Naive thymus-derived CD4-positive, alpha-beta T cell (primary cell): ENCODE results near the gene CACNA2D2. TPM values are rescaled to one million over a fixed set of nuclear protein-coding genes. Genes with fewer than 3 reads are reported as not detected.

Experiments
- ATAC-seq: fragments of 150-1000 bp; cut with Tn5 transposase; 2 replicates; pipeline ENCODE4 v1.10.0; 2021; ENCODE audit warnings: mild to moderate bottlenecking, moderate library complexity
- CTCF ChIA-PET: fragments of 350-600 bp; sonication (Branson Sonifier 250); formaldehyde crosslinking; loops from one replicate; lab custom pipeline; 2021; ENCODE audit warnings: antibody characterized with exemption; lab: Charles Lee
- POLR2A ChIA-PET: fragments of 350-600 bp; sonication (Branson Sonifier 250); formaldehyde crosslinking; loops from one replicate; lab custom pipeline; 2021; ENCODE audit warnings: antibody characterized with exemption, inconsistent platforms; lab: Charles Lee
- DNase-seq, 9 donors: peaks; one replicate each; pipeline versions ENCODE4 v3.0.0 to v3.0.0-alpha.2; 2020 to 2022; ENCODE audit warnings: mixed read lengths in 1 of 9
- H3K27ac ChIP-seq: one replicate; pipeline ENCODE4 v1.7.0; 2013; ENCODE audit warnings: mild to moderate bottlenecking, low read depth, low read length, moderate library complexity
- H3K27me3 ChIP-seq, 2 donors: one replicate each; pipeline ENCODE4 v1.7.0; 2013; ENCODE audit warnings: low read length in 2 of 2, mild to moderate bottlenecking in 2 of 2, moderate library complexity in 2 of 2; ENCODE audit not compliant: control insufficient read depth in 2 of 2, insufficient read depth in 2 of 2
- H3K36me3 ChIP-seq, 3 experiments: 1 replicate in 2 of 3; 2 replicates in 1 of 3; pipeline ENCODE4 v1.7.0; 2013; ENCODE audit warnings: low read length in 3 of 3, mild to moderate bottlenecking in 3 of 3, moderate library complexity in 1 of 3; ENCODE audit not compliant: insufficient read depth in 3 of 3, control insufficient read depth in 2 of 3
- H3K4me1 ChIP-seq, 2 donors: one replicate each; pipeline ENCODE4 v1.7.0; 2013; ENCODE audit warnings: low read length in 2 of 2, mild to moderate bottlenecking in 2 of 2, moderate library complexity in 1 of 2; ENCODE audit not compliant: control insufficient read depth in 2 of 2, insufficient read depth in 2 of 2
- H3K4me3 ChIP-seq: 2 replicates; pipeline ENCODE4 v1.7.0; 2013; ENCODE audit warnings: mild to moderate bottlenecking, low read length
- H3K9me3 ChIP-seq, 3 experiments: 1 replicate in 2 of 3; 2 replicates in 1 of 3; pipeline ENCODE4 v1.7.0; 2013; ENCODE audit warnings: low read length in 3 of 3; ENCODE audit not compliant: control insufficient read depth in 2 of 3
- H3K27ac Mint-ChIP-seq, 9 donors: one replicate each; pipeline ENCODE4 v1.8.0; 2020 to 2022; ENCODE audit warnings: mixed read lengths in 9 of 9, mild to moderate bottlenecking in 8 of 9, moderate library complexity in 5 of 9, inconsistent platforms in 2 of 9
- H3K27me3 Mint-ChIP-seq, 5 donors: one replicate each; pipeline ENCODE4 v1.8.0; 2021 to 2022; ENCODE audit warnings: mixed read lengths in 5 of 5, mild to moderate bottlenecking in 1 of 5
- H3K36me3 Mint-ChIP-seq, 5 donors: one replicate each; pipeline ENCODE4 v1.8.0; 2020 to 2022; ENCODE audit warnings: mixed read lengths in 5 of 5, mild to moderate bottlenecking in 3 of 5, inconsistent platforms in 1 of 5
- H3K4me1 Mint-ChIP-seq, 7 donors: one replicate each; pipeline ENCODE4 v1.8.0; 2020 to 2022; ENCODE audit warnings: mixed read lengths in 7 of 7, mild to moderate bottlenecking in 3 of 7, inconsistent platforms in 1 of 7
- H3K4me3 Mint-ChIP-seq, 10 donors: one replicate each; pipeline ENCODE4 v1.8.0; 2020 to 2022; ENCODE audit warnings: mild to moderate bottlenecking in 10 of 10, mixed read lengths in 10 of 10, moderate library complexity in 6 of 10, inconsistent platforms in 2 of 10
- H3K9me3 Mint-ChIP-seq, 11 donors: one replicate each; pipeline ENCODE4 v1.8.0; 2020 to 2022; ENCODE audit warnings: mixed read lengths in 11 of 11, mild to moderate bottlenecking in 4 of 11, inconsistent platforms in 1 of 11, moderate library complexity in 1 of 11
- intact Hi-C, 2 donors: fragments of 100-400 bp; cut with micrococcal nuclease; formaldehyde crosslinking; loops; one replicate each; pipeline ENCODE4 v1.15.1; 2023
- polyA plus RNA-seq, 2 donors: library from polyadenylated mRNA; unstranded; fragments of 300-500 nt; fragmentation: Illumina TruSeq; gene quantifications; one replicate each; pipeline ENCODE4 v1.2.3, GENCODE V29; 2021
- total RNA-seq, 6 experiments: library from RNA in 5 of 6; stranded (reverse) in 5 of 6; gene quantifications; 1 replicate in 5 of 6; 2 replicates in 1 of 6; pipeline ENCODE4 v1.2.3 and lab custom pipeline; 2021 to 2026

Gene CACNA2D2
- total RNA-seq (1 to 10 TPM in 4 of 5 experiments, under 1 TPM in 1; 0.97 to 6.2 (median 2.5) TPM), polyA plus RNA-seq (under 1 TPM; 0.32 to 0.38 TPM), total RNA-seq (lab: John Stamatoyannopoulos, UW) (4.4 reads per million, percentile 22 among the genes with 10 or more reads in this experiment)

DNA sequence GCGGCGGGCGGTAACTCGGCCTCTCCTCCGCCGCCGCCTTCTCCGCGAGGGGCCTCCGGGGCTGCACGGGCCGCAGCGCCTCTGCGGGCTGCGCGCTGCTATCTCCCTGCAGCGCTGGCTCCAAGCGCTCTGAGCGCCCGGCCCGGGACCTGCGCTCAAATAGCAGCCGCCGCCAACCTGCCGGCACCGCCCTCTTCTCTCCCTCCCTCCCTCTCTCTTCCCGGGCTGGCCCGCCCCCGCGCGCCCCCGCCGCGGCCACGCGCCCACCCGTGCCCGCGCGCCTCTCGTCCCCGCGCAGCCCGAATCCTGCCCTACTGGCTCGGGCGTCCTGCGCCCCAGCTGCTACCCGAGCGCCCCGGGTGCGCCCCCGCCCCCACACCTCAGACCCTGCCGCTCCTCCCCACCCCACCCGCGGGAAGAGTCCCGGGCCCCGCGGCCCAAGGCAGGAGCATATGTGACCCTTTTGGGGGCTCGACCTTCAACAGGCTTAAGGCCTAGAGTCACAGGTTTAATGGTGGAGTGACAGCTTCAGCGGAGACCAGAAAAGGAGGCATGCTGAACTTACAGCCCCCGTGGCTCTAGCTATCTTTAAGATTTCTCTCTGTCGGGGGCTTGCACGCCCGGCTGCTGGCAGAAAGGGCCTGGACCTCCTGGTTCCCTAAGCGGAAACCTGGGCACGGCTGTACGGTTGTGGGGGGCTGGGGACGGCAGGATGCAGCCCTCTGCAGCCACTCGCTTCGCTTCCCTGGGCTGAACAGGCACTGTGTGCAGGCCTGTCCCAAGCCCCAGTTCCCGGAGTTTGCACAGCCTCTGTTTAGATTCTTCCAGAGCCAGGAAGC, at the start of gene CACNA2D2:
TSS of gene CACNA2D2 (minus strand) at position 131 of the 839 bp plus-strand sequence. CDS start 211 bp downstream, outside the sequence.
- H3K9me3 ChIP-seq: no peaks in the 10 kb centered on the region
- CTCF ChIA-PET: no interaction called here
- no peaks in the 10 kb centered on the region for H3K36me3 Mint-ChIP-seq
- ATAC-seq (peak; percentile 94), DNase-seq (peak; percentile 54 to 79 (median 74))
- peaks cover 0 to 5% of the 10 kb centered on the region in 2 donors for H3K27me3 ChIP-seq
- peak within 1 kb of the TSS; percentile 44 for H3K4me3 ChIP-seq
- H3K4me1 ChIP-seq: peaks cover 0 to 5% of the 10 kb centered on the region in 2 donors
- POLR2A ChIA-PET: interaction anchor here (0.5 to 1.0 kb wide), 5 partner anchors 40 to 141 kb away, joined by 3 to 5 read pairs (median 4); no protein-coding TSS in a partner anchor
- no peaks in the 10 kb centered on the region for H3K9me3 Mint-ChIP-seq
- peak within 1 kb of the TSS; percentile 37 to 85 (median 76) for H3K4me3 Mint-ChIP-seq
- H3K27ac Mint-ChIP-seq: peak within 1 kb of the TSS in 5 of 9 donors; percentile 19 to 71 (median 43)
- H3K36me3 ChIP-seq: no peaks in the 10 kb centered on the region
- peaks cover 0 to 15% (median 10%) of the 10 kb centered on the region in 7 donors for H3K4me1 Mint-ChIP-seq
- intact Hi-C loops: loop anchor here in 1 of 2 donors (1.0 to 5.0 kb wide), 5 partner anchors 53 to 139 kb away; partner anchors contain the start of genes C3orf18 and CISH
- H3K27me3 Mint-ChIP-seq: peaks cover 11 to 56% (median 21%) of the 10 kb centered on the region in 5 donors
- H3K27ac ChIP-seq: peak within 1 kb of the TSS; percentile 45

DNA sequence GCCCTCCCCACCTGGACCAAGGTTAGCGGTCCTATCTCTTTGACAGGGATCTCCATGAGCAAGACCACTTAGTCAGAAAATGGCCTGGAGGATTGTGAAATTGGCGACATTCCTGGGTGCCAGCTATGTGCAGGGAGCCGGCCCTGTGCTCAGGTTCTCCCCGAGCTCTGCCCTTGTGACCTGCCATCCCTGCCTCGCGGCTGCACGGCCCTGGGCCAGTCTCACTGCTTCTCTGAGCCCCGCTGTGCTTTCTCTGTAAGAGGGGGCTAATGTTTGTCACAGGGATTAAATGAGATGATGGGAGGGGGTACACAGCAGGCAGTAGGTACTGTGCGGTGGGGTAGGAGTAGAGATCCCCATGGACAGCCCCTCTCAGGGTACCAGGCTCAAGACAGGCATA, 49.2 kb upstream of the CACNA2D2 start:
- Mint-ChIP-seq H3K27me3 (no peaks in the 10 kb centered on the region), H3K4me3 (no peak overlapping the region), H3K36me3 (no peaks in the 10 kb centered on the region), H3K9me3 (no peaks in the 10 kb centered on the region), H3K4me1 (peaks cover 0 to 20% (median 0%) of the 10 kb centered on the region in 7 donors), H3K27ac (no peak overlapping the region)
- ChIA-PET CTCF (interaction anchor here (1.2 kb wide), 1 partner anchor 64 kb away, joined by 5 read pairs; no protein-coding TSS in a partner anchor), POLR2A (no interaction called here)
- Histone ChIP-seq H3K4me3 (no peak overlapping the region), H3K4me1 (no peaks in the 10 kb centered on the region), H3K36me3 (no peaks in the 10 kb centered on the region), H3K27ac (no peak overlapping the region), H3K27me3 (no peaks in the 10 kb centered on the region), H3K9me3 (no peaks in the 10 kb centered on the region)
- ATAC-seq (no peak), DNase-seq (no peak)
- intact Hi-C loops: loop anchor here in 1 of 2 donors (5.0 kb wide), 1 partner anchor 35 kb away; no protein-coding TSS in a partner anchor

DNA sequence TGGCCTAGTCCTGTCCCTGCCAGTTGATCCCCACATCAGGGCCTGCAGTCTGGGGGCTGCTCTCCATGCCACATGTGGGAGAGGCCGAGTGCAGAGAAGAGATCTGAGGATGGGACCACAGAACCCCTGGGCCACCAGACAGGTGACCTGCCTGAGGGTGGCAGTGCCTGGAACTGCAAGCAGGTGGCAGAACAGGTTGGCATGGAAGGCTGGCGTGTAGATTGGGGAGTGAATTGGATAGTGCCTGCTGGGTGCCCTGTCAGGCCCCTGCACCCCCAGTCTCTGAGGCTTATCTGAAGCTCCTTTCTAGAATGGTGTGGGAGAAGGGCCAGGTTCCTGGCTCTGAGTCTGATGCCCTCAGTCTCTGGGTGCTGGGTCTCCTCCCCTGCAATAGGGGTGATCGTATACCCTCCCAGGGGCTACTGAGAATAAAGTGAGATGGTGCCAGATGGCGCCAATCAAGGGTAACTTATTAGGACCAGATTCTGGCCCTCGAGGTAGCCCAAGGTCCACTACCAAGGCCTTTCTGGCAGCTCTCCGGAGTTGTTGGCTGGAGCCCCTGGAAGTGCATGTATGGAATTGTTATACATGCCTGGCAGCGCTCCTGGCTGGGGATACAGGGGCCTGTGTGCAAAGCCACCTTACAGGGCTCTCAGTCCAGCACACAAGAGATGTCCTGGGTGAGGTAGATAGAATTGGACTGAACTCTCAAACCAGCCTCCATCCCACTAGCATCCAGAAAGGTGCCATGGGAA, 48.4 kb upstream of the CACNA2D2 start:
- Mint-ChIP-seq H3K4me3 (no peak overlapping the region), H3K27ac (no peak overlapping the region), H3K9me3 (no peaks in the 10 kb centered on the region), H3K4me1 (peaks cover 0 to 20% (median 0%) of the 10 kb centered on the region in 7 donors), H3K36me3 (no peaks in the 10 kb centered on the region), H3K27me3 (no peaks in the 10 kb centered on the region)
- no peak for DNase-seq
- ATAC-seq: no peak
- Histone ChIP-seq H3K9me3 (no peaks in the 10 kb centered on the region), H3K36me3 (no peaks in the 10 kb centered on the region), H3K27ac (no peak overlapping the region), H3K4me3 (no peak overlapping the region), H3K4me1 (no peaks in the 10 kb centered on the region), H3K27me3 (no peaks in the 10 kb centered on the region)
- ChIA-PET POLR2A (interaction anchor here (0.8 kb wide), 1 partner anchor 203 kb away, joined by 3 read pairs; no protein-coding TSS in a partner anchor), CTCF (interaction anchor here (0.7 to 1.6 kb wide), 6 partner anchors 10 to 205 kb away, joined by 3 to 5 read pairs (median 4); no protein-coding TSS in a partner anchor)
- intact Hi-C loops: loop anchor here in 1 of 2 donors (2.0 to 5.0 kb wide), 3 partner anchors 17 to 205 kb away; partner anchors contain the start of gene HEMK1

DNA sequence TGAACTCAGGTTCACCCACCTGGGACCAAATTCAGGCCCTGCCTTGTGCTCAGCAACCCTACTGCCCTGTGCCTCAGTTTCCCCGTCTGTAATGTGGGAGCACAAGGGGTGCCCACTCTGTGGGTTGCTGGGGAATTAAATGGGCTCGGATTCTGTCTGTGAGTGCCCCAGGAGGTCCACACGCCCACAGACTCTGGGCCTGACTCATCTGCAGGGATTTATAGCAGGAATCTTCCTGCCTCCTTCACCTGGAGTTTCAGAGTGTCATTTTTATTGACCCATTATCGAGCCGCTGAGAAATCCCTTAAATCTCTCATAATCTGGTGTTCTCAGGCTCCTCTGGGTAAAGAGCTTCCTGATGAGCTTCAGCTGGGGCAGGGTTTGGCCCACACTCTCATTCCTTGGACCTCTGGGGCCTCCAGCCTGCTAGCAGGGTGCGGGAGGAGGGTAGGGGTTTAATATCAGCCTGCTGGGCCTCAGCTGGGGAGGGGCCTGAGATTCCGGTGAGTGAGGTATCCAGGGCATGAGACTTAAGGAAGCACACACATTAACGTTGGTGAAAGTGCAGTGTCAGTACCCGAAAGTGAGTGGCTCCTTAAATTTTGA, 47.7 kb upstream of the CACNA2D2 start:
- intact Hi-C loops: loop anchor here in 1 of 2 donors (2.0 to 5.0 kb wide), 3 partner anchors 18 to 204 kb away; partner anchors contain the start of gene HEMK1
- Histone ChIP-seq H3K27ac (no peak overlapping the region), H3K36me3 (no peaks in the 10 kb centered on the region), H3K27me3 (no peaks in the 10 kb centered on the region), H3K9me3 (no peaks in the 10 kb centered on the region), H3K4me3 (no peak overlapping the region), H3K4me1 (no peaks in the 10 kb centered on the region)
- no peak for ATAC-seq
- H3K27ac Mint-ChIP-seq: no peak overlapping the region
- no peaks in the 10 kb centered on the region for H3K9me3 Mint-ChIP-seq
- H3K27me3 Mint-ChIP-seq: no peaks in the 10 kb centered on the region
- ChIA-PET CTCF (interaction anchor here (0.7 to 1.6 kb wide), 5 partner anchors 9 to 204 kb away, joined by 3 to 5 read pairs (median 4); no protein-coding TSS in a partner anchor), POLR2A (interaction anchor here (0.8 to 1.0 kb wide), 2 partner anchors 61 to 203 kb away, joined by 3 read pairs; partner anchors contain the start of gene CISH)
- H3K4me3 Mint-ChIP-seq: no peak overlapping the region
- H3K36me3 Mint-ChIP-seq: no peaks in the 10 kb centered on the region
- peaks cover 0 to 20% (median 0%) of the 10 kb centered on the region in 7 donors for H3K4me1 Mint-ChIP-seq
- no peak for DNase-seq

DNA sequence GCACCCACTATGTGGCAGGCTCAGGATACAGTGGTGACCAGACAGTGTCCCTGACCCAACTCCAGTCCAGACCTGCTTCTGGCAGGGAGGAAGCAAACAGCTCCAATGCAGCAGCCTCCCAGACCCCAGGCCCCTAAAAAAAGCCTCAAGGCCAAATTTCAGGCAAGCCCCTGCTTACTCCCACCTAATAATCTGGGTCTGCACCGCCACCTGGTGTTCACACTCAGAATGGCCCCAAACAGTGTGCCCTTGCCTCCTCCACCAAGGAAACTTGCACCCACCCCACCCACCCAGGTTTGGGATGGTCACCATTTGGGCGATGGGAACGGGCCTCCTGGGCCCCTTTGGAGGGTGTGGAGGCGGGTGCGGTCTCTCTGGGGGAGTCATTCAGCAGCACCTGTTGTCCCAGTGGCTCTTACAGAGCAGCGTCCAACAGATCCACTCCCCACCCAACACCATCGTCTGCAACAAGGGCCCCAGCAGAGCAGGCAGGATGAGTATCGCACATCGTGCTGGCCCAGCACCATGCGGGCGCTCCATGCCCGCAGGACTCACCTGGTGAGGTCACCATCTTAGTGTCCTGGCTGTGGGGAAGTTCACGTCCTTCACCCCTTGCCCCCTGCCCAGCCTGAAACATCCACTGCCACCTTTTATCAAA, 46.8 kb upstream of the CACNA2D2 start:
- no peaks in the 10 kb centered on the region for H3K36me3 Mint-ChIP-seq
- H3K4me1 ChIP-seq: no peaks in the 10 kb centered on the region
- H3K27ac Mint-ChIP-seq: peak overlapping the region in 1 of 9 donors; percentile 28

More for the DNA sequence above, 46.8 kb upstream of the CACNA2D2 start:
- ChIA-PET CTCF (interaction anchor here (0.6 to 1.6 kb wide), 9 partner anchors 8 to 710 kb away, joined by 3 to 5 read pairs (median 3); partner anchors contain the start of genes CYB561D2 and NPRL2), POLR2A (interaction anchor here (0.9 to 1.8 kb wide), 3 partner anchors 17 to 62 kb away, joined by 3 to 6 read pairs (median 3); partner anchors contain the start of genes C3orf18 and CISH)
- no peaks in the 10 kb centered on the region for H3K27me3 ChIP-seq
- peak; percentile 25 to 63 (median 45) for DNase-seq
- no peak overlapping the region for H3K4me3 ChIP-seq
- no peaks in the 10 kb centered on the region for H3K36me3 ChIP-seq
- Mint-ChIP-seq H3K4me3 (no peak overlapping the region), H3K27me3 (peaks cover 0 to under 1% (median 0%) of the 10 kb centered on the region in 5 donors), H3K9me3 (no peaks in the 10 kb centered on the region), H3K4me1 (peaks cover 0 to 10% (median 0%) of the 10 kb centered on the region in 7 donors)
- H3K9me3 ChIP-seq: no peaks in the 10 kb centered on the region
- no peak overlapping the region for H3K27ac ChIP-seq
- intact Hi-C loops: loop anchor here (1.0 to 5.0 kb wide), 5 partner anchors 19 to 203 kb away; partner anchors contain the start of gene HEMK1 (in 1 of the 2)
- peak; percentile 73 for ATAC-seq
